K562 (cell line): ENCODE results near the gene TIMM50. TPM values are rescaled to one million over a fixed set of nuclear protein-coding genes. Genes with fewer than 3 reads are reported as not detected.
A peak's percentile ranks its signal among the peaks of the same experiment; 100 is the strongest.

Source experiments
- ATAC-seq: fragments of 200-7000 bp; cut with Tn5 transposase; 3 replicates; pipeline ENCODE4 v1.9.1; 2020; ENCODE audit warnings: moderate library complexity
- BruUV-seq: library from RNA; stranded (reverse); fragments of 400-500 nt; replicated peaks from 2 replicates; lab custom pipeline; 2021; lab: Mats Ljungman, UMichigan
- CTCF ChIA-PET: fragments of 300-600 bp; formaldehyde crosslinking; extraction: SDS; loops from one replicate; lab custom pipeline; 2021; ENCODE audit warnings: low intra/inter-chr PET ratio; lab: Yijun Ruan, JAX
- POLR2A ChIA-PET: fragments of 300-600, 350-650 bp; sonication (Branson Sonifier 250); formaldehyde crosslinking; extraction: SDS; loops from one replicate; lab custom pipeline; 2021; ENCODE audit warnings: antibody characterized with exemption, inconsistent platforms; lab: Yijun Ruan, JAX
- DNase-seq, 4 experiments: peaks; one replicate each; pipeline versions ENCODE4 v3.0.0 to v3.0.0-alpha.2; 2011 to 2018; ENCODE audit warnings: low spot score in 3 of 4, mixed read lengths in 3 of 4; ENCODE audit errors: extremely low read depth in 1 of 4
- FAIRE-seq: peaks from 2 replicates; lab custom pipeline; 2011; peaks lifted over from hg19 to GRCh38; lab: Jason Lieb, UNC
- H2AFZ ChIP-seq: 2 replicates; pipeline ENCODE4 v1.6.0; 2011; ENCODE audit warnings: low read depth, low read length, control low read depth, inconsistent platforms
- H3K27ac ChIP-seq: fragments of 200-600 bp; 3 replicates; pipeline ENCODE4 v1.8.0; 2011; ENCODE audit warnings: low read depth, mild to moderate bottlenecking, control low read depth, inconsistent platforms, low read length, moderate library complexity, mixed read lengths; ENCODE audit errors: extremely low read depth
- H3K27me3 ChIP-seq, 2 experiments: fragments of 300-600 bp in 1 of 2; 2 replicates in 1 of 2; 3 replicates in 1 of 2; pipeline versions ENCODE4 v1.6.0 to v1.8.0; 2011; ENCODE audit warnings: inconsistent platforms in 2 of 2, low read length in 2 of 2, mild to moderate bottlenecking in 1 of 2, mixed read lengths in 1 of 2, moderate library complexity in 1 of 2; ENCODE audit not compliant: control insufficient read depth in 2 of 2, insufficient read depth in 2 of 2
- H3K36me3 ChIP-seq: fragments of 300-600 bp; 3 replicates; pipeline ENCODE4 v1.8.0; 2011; ENCODE audit warnings: mild to moderate bottlenecking, low read length, inconsistent platforms; ENCODE audit not compliant: control insufficient read depth, insufficient read depth
- H3K4me1 ChIP-seq, 2 experiments: fragments of 200-600 bp in 1 of 2; replicated peaks in 1 of 2; 2 replicates in 1 of 2; 3 replicates in 1 of 2; pipeline versions ENCODE4 v1.5.1 to v1.8.0; 2011; ENCODE audit warnings: inconsistent platforms in 2 of 2, low read length in 2 of 2, mild to moderate bottlenecking in 1 of 2, mixed read lengths in 1 of 2, moderate library complexity in 1 of 2; ENCODE audit not compliant: control insufficient read depth in 2 of 2, insufficient read depth in 2 of 2
- H3K4me2 ChIP-seq: 2 replicates; pipeline ENCODE4 v1.6.1; 2011; ENCODE audit warnings: low read length, control low read depth, inconsistent platforms, mixed read lengths; ENCODE audit not compliant: insufficient read depth
- H3K4me3 ChIP-seq: fragments of 200-600 bp; sonication (generic), shearing (Covaris generic); 2 replicates; pipeline ENCODE4 v1.5.1; 2016; ENCODE audit warnings: control low read depth, inconsistent platforms
- H3K79me2 ChIP-seq: fragments of 200-600 bp; 3 replicates; pipeline ENCODE4 v1.8.0; 2011; ENCODE audit warnings: low read length, inconsistent platforms; ENCODE audit not compliant: control insufficient read depth, insufficient read depth
- H3K9ac ChIP-seq, 2 experiments: 2 replicates each; pipeline versions ENCODE4 v1.6.0 to v1.6.1; 2011; ENCODE audit warnings: low read depth in 2 of 2, low read length in 2 of 2, control low read depth in 1 of 2, inconsistent platforms in 1 of 2, mild to moderate bottlenecking in 1 of 2, mixed read lengths in 1 of 2; ENCODE audit not compliant: insufficient read depth in 1 of 2
- H3K9me1 ChIP-seq: one replicate; pipeline ENCODE4 v1.6.0; 2011; ENCODE audit warnings: inconsistent platforms, mild to moderate bottlenecking, low read length, moderate library complexity; ENCODE audit not compliant: control insufficient read depth, insufficient read depth
- H3K9me3 ChIP-seq: replicated peaks from 2 replicates; pipeline ENCODE4 v1.5.1; 2011; ENCODE audit warnings: low read depth, low read length, inconsistent platforms; ENCODE audit not compliant: control insufficient read depth, insufficient read depth
- H4K20me1 ChIP-seq: replicated peaks from 2 replicates; pipeline ENCODE4 v1.6.1; 2011; ENCODE audit warnings: low read length, inconsistent platforms, mixed read lengths; ENCODE audit not compliant: control insufficient read depth, insufficient read depth
- ASH1L ChIP-seq: fragments of 450-650 bp; IDR thresholded peaks from 2 replicates; pipeline ENCODE4 v1.6.1; 2018; ENCODE audit warnings: borderline replicate concordance, mild to moderate bottlenecking, low read depth; ENCODE audit not compliant: partially characterized antibody
- BRCA1 ChIP-seq, 2 experiments: fragments of 450-650 bp in 1 of 2; sonication (generic) in 1 of 2; formaldehyde crosslinking in 1 of 2; IDR thresholded peaks; 2 replicates each; pipeline versions ENCODE4 v1.5.0 to v1.6.1; 2017 to 2020; ENCODE audit warnings: mild to moderate bottlenecking in 1 of 2, missing genetic modification reagents in 1 of 2
- CBX3 ChIP-seq, 2 experiments: IDR thresholded peaks; 1 replicate in 1 of 2; 2 replicates in 1 of 2; pipeline ENCODE4 v1.6.1; 2012; ENCODE audit warnings: inconsistent platforms in 2 of 2, low read length in 2 of 2, borderline replicate concordance in 1 of 2, control low read depth in 1 of 2
- DIDO1 ChIP-seq: fragments of 450-650 bp; IDR thresholded peaks from 2 replicates; pipeline ENCODE4 v1.6.1; 2016; ENCODE audit warnings: low read depth, missing biosample characterization, missing genetic modification characterization
- POLR3A ChIP-seq: IDR thresholded peaks from 2 replicates; pipeline ENCODE4 v1.6.1; 2011; ENCODE audit warnings: borderline replicate concordance, mild to moderate bottlenecking, moderate library complexity; ENCODE audit not compliant: insufficient read length, insufficient read depth; ENCODE audit errors: extremely low read depth
- RAD21 ChIP-seq, 2 experiments: fragments of 250-450 bp in 1 of 2; fragments of 450-650 bp in 1 of 2; sonication (Bioruptor Pico) in 1 of 2; formaldehyde crosslinking in 1 of 2; IDR thresholded peaks in 1 of 2; conservative IDR thresholded peaks in 1 of 2; 2 replicates each; pipeline versions ENCODE4 v1.4.0 to v1.8.0; 2020 to 2022; ENCODE audit warnings: mild to moderate bottlenecking in 2 of 2, moderate library complexity in 1 of 2
- RCOR1 ChIP-seq, 2 experiments: IDR thresholded peaks; 2 replicates each; pipeline ENCODE4 v1.6.1; 2012; ENCODE audit warnings: low read depth in 2 of 2, low read length in 2 of 2, borderline replicate concordance in 1 of 2, improper control_type of control experiment in 1 of 2
- ZNF76 ChIP-seq: fragments of 250-450 bp; sonication (Bioruptor Pico); IDR thresholded peaks from 2 replicates; pipeline ENCODE4 v1.4.0; 2020; ENCODE audit warnings: mild to moderate bottlenecking, moderate library complexity, borderline replicate concordance
- WGBS: fragments of 100-300 bp; shearing (Covaris generic); methylation state at CpG from one replicate; pipeline ENCODE4 v1.1.6; 2016; ENCODE audit warnings: low coverage, mixed read lengths; ENCODE audit not compliant: insufficient coverage; ENCODE audit errors: missing lambda C conversion rate; 5-methylcytosine and 5-hydroxymethylcytosine counted together
- in situ Hi-C: fragments of 300-500 bp; cut with MboI; formaldehyde crosslinking; loops from 4 replicates; pipeline ENCODE4 v1.15.0; 2018; ENCODE audit warnings: inconsistent platforms, mixed read lengths
- intact Hi-C: fragments of 100-400 bp; cut with micrococcal nuclease; formaldehyde crosslinking; loops from 2 replicates; pipeline ENCODE4 v1.14.2; 2022
- polyA plus RNA-seq, 8 experiments: library from polyadenylated mRNA; depleted of rRNA in 4 of 8; stranded (reverse) in 5 of 8; unstranded in 3 of 8; fragments of >200 nt; fragmentation: Nextera tagmentation in 2 of 8; fragmentation: Illumina TruSeq in 1 of 8; extraction: Ambion mirVana in 2 of 8; extraction: Trizol in 1 of 8; gene quantifications; 2 replicates each; pipeline versions ENCODE4 v1.2.1 to v1.2.3, GENCODE V29; 2011 to 2014; ENCODE audit warnings: inconsistent platforms in 1 of 8, missing spikeins in 1 of 8
- total RNA-seq, 7 experiments: library from RNA; depleted of rRNA in 6 of 7; stranded (reverse); fragments of >200 nt in 6 of 7; fragmentation: Illumina TruSeq in 2 of 7; extraction: Trizol in 2 of 7; gene quantifications; 2 replicates each; pipeline versions ENCODE4 v1.2.1 to v1.2.3, GENCODE V29; 2011 to 2021; ENCODE audit warnings: low replicate concordance in 1 of 7
- TF ChIP-seq, protein P1 (sequence below): sonication (generic); formaldehyde crosslinking; IDR thresholded peaks from 2 replicates; pipeline ENCODE4 v1.9.0; 2022; ENCODE audit warnings: mild to moderate bottlenecking, missing genetic modification reagents
- TF ChIP-seq, protein P2 (sequence below): fragments of 450-650 bp; formaldehyde crosslinking; IDR thresholded peaks from 2 replicates; pipeline ENCODE4 v1.4.0; 2022; ENCODE audit warnings: missing genetic modification characterization
- TF ChIP-seq, protein P3 (sequence below): fragments of 450-650 bp; IDR thresholded peaks from one replicate; pipeline ENCODE4 v1.6.1; 2018; ENCODE audit warnings: mild to moderate bottlenecking, moderate library complexity; ENCODE audit not compliant: partially characterized antibody

Gene TIMM50
- total and polyA plus RNA-seq, 9 of the 15 experiments (the other 6 are each of a cell fraction or from before 2014, with no cell fraction given) = 28.3 to 221 (median 170) TPM

DNA sequence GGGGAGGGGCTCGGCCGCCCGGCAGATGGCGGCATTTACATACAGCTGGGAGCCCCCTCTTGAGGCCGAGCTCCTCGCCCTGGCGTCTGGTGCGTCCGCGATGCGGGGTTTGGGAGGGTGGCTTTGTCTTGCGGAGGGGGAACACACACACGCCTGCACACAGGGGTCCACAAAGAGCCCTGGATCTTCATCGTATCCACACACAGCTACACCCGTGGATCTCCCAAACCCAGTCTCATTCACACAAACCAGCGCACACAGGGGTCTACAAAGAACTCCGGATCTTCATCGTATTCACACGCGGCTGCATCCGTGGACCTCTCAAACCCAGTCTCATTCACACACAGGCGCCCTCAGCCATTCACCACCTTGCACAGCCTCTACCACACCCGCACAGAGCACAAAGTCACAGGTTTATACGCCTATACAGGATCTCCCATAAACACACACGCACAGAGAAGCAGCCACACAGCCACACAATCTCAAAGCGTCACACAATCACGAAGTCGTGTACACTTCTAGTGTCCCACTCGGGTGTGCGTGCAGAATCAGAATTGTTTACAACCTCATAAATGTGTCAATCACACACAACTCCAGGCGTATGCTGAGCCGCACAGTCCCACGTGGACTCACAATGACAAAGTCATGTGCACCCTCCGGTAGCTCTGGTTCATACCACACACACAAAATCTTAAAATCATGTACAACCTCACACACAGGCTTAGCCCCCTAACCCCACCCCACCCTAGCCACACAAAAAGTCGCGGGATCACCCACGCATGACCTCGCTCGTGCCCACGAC, 17.6 kb downstream of the TIMM50 start:
- Histone ChIP-seq H3K79me2 (no peaks in the 10 kb centered on the region), H3K9me1 (no peaks in the 10 kb centered on the region), H3K4me2 (peak overlapping the region; percentile 82), H3K36me3 (no peaks in the 10 kb centered on the region), H3K4me1 (peaks cover 10 to 29% of the 10 kb centered on the region in 2 experiments; a peak in 4 of 5 replicates), H3K9ac (peak overlapping the region; percentile 9 to 76; a peak in 3 of 4 replicates), H2AFZ (peak overlapping the region; percentile 97), H3K27ac (no peak overlapping the region), H3K27me3 (no peaks in the 10 kb centered on the region), H3K9me3 (no peaks in the 10 kb centered on the region), H4K20me1 (no peaks in the 10 kb centered on the region), H3K4me3 (peak overlapping the region; percentile 22)
- CTCF ChIA-PET = interaction anchor here (0.7 to 1.5 kb wide), 3 partner anchors 34 to 129 kb away, joined by 3 to 11 read pairs (median 3); partner anchors contain the start of gene EID2B
- 7% methylated on average over 34 of the region's 40 CpGs for WGBS
- intact Hi-C loops = loop anchor here (1.0 to 5.0 kb wide), 3 partner anchors 17 to 174 kb away; partner anchors contain the start of genes EID2B and TIMM50
- no TSS peak for BruUV-seq
- POLR2A ChIA-PET = interaction anchor here (0.8 to 2.6 kb wide), 4 partner anchors 10 to 90 kb away, joined by 5 to 15 read pairs (median 6); partner anchors contain the start of genes RPS16 and TIMM50
- ATAC-seq (peak; percentile 88), DNase-seq (peak; percentile 73 to 79 (median 76)), FAIRE-seq (peak; percentile 89)
- in situ Hi-C loops = no loop called here
- TF ChIP-seq ZNF76 (CRISPR knock-in tag) = no peak
- no peak for TF ChIP-seq ASH1L
- TF ChIP-seq, protein P1, sequence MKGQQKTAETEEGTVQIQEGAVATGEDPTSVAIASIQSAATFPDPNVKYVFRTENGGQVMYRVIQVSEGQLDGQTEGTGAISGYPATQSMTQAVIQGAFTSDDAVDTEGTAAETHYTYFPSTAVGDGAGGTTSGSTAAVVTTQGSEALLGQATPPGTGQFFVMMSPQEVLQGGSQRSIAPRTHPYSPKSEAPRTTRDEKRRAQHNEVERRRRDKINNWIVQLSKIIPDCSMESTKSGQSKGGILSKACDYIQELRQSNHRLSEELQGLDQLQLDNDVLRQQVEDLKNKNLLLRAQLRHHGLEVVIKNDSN = peak; percentile 61
- TF ChIP-seq RAD21 (CRISPR knock-in tag; conservative IDR thresholded peaks at IDR 0.05 in 1 of 2, IDR thresholded peaks at IDR 0.05 in 1 of 2) = peak; percentile 65 to 84
- TF ChIP-seq, protein P2, sequence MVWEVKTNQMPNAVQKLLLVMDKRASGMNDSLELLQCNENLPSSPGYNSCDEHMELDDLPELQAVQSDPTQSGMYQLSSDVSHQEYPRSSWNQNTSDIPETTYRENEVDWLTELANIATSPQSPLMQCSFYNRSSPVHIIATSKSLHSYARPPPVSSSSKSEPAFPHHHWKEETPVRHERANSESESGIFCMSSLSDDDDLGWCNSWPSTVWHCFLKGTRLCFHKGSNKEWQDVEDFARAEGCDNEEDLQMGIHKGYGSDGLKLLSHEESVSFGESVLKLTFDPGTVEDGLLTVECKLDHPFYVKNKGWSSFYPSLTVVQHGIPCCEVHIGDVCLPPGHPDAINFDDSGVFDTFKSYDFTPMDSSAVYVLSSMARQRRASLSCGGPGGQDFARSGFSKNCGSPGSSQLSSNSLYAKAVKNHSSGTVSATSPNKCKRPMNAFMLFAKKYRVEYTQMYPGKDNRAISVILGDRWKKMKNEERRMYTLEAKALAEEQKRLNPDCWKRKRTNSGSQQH (CRISPR knock-in tag) = no peak
- no peak for TF ChIP-seq CBX3 (IDR thresholded peaks at IDR 0.05; ENCODE audit: borderline replicate concordance in 1 of 2, low read length in 2 of 2)
- TF ChIP-seq POLR3A = no peak
- TF ChIP-seq, protein P3, sequence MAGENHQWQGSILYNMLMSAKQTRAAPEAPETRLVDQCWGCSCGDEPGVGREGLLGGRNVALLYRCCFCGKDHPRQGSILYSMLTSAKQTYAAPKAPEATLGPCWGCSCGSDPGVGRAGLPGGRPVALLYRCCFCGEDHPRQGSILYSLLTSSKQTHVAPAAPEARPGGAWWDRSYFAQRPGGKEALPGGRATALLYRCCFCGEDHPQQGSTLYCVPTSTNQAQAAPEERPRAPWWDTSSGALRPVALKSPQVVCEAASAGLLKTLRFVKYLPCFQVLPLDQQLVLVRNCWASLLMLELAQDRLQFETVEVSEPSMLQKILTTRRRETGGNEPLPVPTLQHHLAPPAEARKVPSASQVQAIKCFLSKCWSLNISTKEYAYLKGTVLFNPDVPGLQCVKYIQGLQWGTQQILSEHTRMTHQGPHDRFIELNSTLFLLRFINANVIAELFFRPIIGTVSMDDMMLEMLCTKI = no peak
- no peak for TF ChIP-seq DIDO1
- TF ChIP-seq RCOR1 (IDR thresholded peaks at IDR 0.05; ENCODE audit: borderline replicate concordance in 1 of 2, low read depth in 2 of 2, low read length in 2 of 2) = 0 out of 4 replicates have a peak, but pooled peaks of 1 of the 2 experiments have one; percentile 45
- TF ChIP-seq BRCA1 (IDR thresholded peaks at IDR 0.05) = no peak
- TF ChIP-seq BRCA1 (CRISPR knock-in tag; IDR thresholded peaks at IDR 0.05) = no peak
